ENCODE data around the gene PCCA.

- TF ChIP-seq POLR2AphosphoS5 (IDR thresholded peaks at IDR 0.05) = no peak
- no peak for TF ChIP-seq POLR2A (IDR thresholded peaks at IDR 0.05; ENCODE audit: low read depth)
- no peak for TF ChIP-seq CTCF (IDR thresholded peaks at IDR 0.05)
Measured at GRCh38 chr13:100039740-100040139, 49.2 kb upstream of the PCCA start.

Measured in esophagus muscularis mucosa (tissue), 3 donors.